Effector CD8-positive, alpha-beta T cell (primary cell): ENCODE data around the gene CRIP2.

ENCODE experiments used
- DNase-seq: peaks from one replicate; lab custom pipeline; 2025; lab: John Stamatoyannopoulos, UW

Gene CRIP2

GRCh38 chr14:105498430-105499255 lies 24.0 kb downstream of the CRIP2 start:
- DNase-seq: no peak

DNA sequence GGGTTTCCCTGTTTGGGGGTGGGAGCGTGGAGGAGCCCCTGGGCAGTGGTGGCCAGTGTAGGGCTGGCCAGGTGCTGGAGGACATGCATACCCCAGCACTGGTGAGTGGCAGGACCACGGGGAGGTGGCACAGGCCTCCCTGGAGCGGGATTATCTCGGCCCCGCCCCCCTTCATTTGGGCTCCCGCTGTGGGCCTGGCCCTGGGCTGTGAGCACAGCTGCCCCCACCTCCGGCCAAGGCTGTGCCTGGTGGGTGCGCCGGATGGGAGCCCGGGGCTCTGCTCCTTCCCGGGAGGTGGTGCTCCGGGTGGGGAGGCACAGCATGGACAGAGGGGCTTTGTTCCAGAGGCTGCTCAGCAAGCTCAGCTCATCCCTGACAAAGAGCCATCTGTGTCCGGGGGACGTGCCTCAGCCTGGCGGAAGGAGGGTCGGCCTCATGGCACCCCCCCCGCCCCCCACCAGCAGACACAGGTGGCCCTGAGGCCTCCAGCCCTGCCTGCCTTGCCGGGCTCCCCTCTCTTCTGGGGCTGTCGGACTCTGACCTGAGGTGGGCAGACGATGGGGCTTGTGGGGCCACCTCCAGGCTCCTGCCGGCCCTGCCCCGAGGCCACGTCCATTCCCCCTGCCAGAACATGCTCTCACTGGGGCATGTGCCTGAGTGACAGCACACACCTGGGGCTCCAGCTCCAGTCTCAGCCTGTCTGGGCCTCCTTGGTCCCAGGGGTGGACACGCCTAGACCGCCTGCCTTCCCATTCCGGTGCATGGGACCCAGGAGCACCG lies 24.8 kb downstream of the CRIP2 start:
- DNase-seq: no peak

- DNase-seq: no peak
These were observed 25.6 kb downstream of the CRIP2 start for GRCh38 chr14:105500036-105500725.

- no peak for DNase-seq
These were observed 26.1 kb downstream of the CRIP2 start for GRCh38 chr14:105500726-105501101.

DNA sequence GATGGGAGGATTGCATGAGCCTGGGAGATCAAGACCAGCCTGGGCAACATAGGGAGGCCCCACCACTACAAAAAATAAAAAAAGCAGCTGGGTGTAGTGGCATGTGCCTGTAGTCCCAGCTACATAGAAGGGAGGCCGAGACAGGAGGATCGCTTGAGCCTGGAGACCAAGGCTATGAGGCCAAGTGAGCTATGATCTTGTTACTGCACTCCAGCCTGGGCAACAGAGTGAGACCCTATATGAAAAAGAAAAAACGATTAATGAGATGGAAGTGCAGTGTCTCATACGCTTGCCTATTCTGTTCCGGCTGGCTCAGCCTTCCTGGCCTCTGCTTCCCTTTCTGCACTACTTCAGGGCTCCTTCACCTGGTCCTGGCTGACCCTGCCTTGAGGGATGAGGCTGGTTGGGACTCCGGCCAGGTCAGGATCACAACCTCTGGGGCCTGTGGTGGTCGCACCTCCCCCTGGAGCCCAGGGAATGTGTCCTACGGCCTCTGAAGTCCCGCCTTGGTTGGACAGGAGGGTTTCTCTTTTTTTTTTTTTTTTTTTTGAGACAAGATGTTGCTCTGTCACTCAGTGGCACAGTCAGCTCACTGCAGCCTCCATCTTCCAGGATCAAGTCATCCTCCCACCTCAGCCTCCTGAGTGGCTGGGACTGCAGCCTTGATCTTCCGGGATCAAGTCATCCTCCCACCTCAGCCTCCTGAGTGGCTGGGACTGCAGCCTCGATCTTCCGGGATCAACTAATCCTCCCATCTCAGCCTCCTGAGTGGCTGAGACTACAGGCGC lies 27.1 kb downstream of the CRIP2 start:
- DNase-seq: no peak

GRCh38 chr14:105502446-105503295 lies 28.1 kb downstream of the CRIP2 start:
- no peak for DNase-seq

DNA sequence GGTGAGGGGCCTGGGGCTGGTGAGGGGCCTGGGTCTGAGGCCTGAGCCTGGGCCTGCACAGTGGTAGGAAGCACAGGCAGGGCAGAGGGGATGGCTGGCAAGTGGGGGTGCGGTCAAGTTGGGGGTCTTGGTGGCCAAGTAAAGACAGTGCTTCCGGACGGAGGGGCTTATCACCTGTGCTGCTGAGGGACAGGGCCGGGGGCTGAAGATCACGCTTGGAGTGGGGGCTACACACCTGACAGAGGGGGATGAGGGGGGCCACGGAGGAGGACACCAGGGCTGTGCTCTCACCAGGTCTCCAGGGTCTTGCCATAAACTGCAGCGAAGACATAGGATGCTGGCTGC lies 28.6 kb downstream of the CRIP2 start:
- no peak for DNase-seq

- no peak for DNase-seq
These were observed 29.5 kb downstream of the CRIP2 start for GRCh38 chr14:105503935-105504692.

DNA sequence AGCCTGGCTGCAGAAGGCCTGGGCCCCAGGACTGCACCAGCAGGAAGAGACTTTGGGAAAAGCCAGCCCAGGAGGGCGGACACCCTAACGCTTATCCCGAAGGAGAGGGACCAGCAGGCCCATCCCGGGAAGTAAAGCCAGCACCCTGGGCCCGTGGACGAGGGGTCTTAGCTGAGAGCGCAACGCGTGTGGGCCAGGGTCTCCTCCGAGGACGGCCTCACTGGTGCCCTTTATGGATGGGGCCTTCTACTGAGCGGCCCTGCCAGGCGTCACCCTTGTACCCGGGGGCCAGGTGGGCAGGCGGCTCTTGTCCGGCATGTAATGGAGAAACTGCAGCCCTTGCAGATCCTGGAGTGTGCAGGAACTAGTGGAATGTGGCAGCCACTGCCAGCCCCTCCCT lies 30.5 kb downstream of the CRIP2 start:
- DNase-seq: no peak

DNA sequence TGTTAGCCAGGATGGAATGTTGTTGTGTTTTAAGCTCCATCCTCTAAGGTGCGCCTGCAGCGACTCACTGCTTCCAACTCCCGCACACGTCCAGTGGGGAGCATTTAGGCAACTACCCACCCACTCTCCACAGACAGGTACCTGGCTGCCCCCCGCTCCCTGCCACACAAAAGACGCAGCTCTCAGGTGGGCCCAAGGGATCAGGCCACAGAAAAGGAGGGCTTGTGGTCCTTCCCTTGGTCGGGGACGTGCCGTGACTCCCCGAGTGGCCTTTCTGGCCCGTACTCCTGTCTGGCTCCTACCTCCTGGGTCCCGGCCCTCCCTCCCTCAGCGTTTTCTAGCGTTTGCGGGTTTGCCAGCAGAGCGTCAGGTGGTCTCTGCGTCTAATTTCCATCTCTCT lies 32.6 kb downstream of the CRIP2 start:
- no peak for DNase-seq

DNA sequence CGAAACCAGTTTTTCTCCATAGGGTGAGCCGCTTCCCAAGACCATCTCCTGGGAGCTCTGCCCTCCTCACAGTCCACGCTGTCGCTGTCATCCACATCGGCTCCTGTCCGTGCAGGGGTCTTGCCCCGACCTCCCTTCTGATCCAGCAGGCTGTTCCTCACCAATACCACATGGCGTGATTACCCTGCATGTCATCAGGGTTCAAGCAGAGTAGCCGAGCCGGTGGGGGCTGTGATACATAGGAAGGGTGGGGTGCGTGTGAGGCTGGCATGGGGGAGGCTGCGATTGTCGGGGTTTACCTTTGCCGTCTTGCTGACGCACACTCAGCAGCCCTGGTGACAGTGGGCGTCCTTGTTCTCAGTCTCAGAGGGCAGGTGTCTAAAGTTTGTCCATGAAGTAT lies 33.4 kb downstream of the CRIP2 start:
- DNase-seq: no peak

DNA sequence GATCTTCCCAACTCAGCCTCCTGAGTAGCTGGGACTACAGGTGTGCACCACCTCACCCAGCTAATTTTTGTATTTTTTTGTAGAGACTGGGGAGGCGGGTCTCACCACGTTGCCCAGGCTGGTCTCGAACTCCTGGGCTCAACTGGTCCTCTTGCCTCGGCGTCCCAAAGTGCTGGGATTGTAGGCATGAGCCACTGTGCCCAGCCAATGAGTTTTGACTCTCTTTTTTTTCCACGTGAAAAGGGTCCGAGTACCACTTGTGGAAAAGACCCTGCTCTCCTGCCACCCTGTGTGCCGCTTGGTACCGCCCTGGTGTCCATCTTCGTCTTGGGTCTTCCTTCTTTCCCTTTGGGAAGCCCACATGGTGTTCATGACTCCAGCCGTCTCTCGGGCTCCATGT lies 34.0 kb downstream of the CRIP2 start:
- no peak for DNase-seq

GRCh38 chr14:105517096-105517495 lies 42.5 kb downstream of the CRIP2 start:
- DNase-seq: no peak

DNA sequence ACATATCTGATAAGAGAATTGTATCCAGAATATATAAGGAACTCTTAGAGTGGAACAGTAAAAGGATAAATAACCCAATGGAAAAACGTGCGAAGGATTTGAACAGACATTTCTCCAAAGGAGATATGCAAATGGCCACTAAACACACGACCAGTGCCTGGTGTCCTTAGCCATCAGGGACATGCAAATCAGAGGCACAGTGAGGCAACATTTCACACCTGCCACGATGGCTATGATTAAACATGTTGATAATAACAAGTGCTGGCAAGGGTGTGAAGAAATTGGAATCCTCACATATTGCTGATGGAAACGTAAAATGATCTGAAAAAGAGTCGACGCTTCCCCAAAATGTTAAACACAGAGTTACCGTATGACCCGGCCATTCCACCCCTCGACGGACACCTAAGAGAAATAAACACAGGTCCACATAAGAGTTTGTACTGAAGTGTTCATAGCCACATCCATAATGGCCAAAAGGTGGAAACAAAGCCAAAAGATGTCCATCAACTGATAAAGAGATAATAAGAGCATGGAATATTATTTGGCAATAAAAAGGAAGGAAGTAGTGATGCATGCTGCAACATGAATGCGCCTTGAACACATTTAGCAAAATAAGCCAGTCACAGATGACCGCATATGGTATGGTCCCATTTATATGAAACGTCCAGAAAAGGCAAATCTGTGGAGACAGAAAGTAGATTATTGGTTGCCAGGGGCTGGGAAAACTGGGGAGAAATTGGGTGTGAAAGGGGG lies 45.5 kb downstream of the CRIP2 start:
- no peak for DNase-seq

- DNase-seq: no peak
These were observed 50.7 kb downstream of the CRIP2 start for GRCh38 chr14:105525326-105525725.

- peak; percentile 17 for DNase-seq
These were observed 51.5 kb downstream of the CRIP2 start, which contains the start of gene TMEM121 for GRCh38 chr14:105525861-105526775. TSS of gene TMEM121 (plus strand) at chr14:105526583. CDS start at chr14:105528835, 2,252 bp downstream.

DNA sequence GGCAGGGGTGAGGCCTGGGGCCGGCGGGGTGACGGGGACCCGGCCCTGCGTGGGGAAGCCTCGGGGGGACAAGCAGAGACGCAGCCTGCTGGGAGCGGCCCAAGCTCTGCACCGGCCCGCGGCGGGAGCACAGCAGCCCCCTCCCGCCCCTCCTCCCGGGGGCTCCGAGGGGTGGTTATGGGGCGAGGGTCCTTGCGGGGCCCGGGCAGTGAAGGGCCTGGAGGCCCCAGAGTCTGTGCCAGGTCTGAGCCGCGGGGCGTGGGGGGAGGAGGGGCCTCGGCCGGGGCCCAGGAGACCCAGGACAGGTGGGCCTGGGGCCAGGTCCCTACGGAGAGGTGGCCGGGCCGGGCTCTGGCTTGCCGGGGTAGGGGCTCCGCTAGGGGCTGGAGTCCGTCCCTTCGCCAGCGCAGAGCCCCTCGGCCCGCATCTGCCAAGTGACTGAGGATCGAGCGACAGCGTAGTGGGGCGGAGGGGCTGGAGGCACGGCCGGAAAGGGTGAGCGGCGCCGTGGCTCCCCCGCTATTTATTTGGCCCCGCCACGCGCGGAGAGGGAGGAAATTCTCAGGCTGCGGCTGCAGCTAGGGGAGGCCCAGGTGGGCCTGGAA lies 52.3 kb downstream of the CRIP2 start:
- no peak for DNase-seq

DNA sequence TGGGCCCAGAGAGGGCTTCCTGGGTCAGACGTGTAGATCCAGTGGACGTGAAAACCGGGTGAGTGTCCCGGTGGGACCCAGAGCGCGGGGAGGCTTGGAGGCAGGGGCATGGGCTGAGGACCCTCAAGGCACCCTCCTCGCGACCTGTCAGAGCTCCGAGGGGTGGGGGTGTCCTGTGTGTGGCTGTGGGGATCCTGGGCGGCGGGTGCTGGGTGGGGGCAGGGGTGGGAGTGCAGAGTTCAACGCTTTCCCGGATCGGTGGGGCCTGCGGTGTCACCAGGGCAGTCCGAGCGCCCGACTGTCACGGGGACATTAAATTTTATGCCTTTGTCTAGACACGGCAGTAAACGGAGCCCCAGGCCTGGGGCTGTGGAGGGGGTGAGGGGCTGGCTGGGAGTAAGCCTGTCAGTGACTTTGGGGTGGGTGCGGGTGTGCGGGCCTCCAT lies 52.8 kb downstream of the CRIP2 start:
- DNase-seq: no peak
